HUES48 (cell line): ENCODE results near the gene BTN2A1.
A peak's percentile ranks its signal among the peaks of the same experiment; 100 is the strongest.
"Not testable (repeated sequence)": the region's sequence is repeated elsewhere in the genome, so short reads cannot be mapped to it uniquely, and the experiment has no call there.

Experiments used
- H3K27ac ChIP-seq: one replicate; pipeline ENCODE4 v1.7.0; 2013; ENCODE audit warnings: low read depth, low read length, inconsistent platforms
- H3K27me3 ChIP-seq: 2 replicates; pipeline ENCODE4 v1.6.1; 2013; ENCODE audit warnings: mild to moderate bottlenecking, low read length; ENCODE audit not compliant: control insufficient read depth, insufficient read depth
- H3K36me3 ChIP-seq: 2 replicates; pipeline ENCODE4 v1.6.1; 2013; ENCODE audit warnings: low read length; ENCODE audit not compliant: control insufficient read depth, insufficient read depth
- H3K4me1 ChIP-seq: 2 replicates; pipeline ENCODE4 v1.6.1; 2013; ENCODE audit warnings: mild to moderate bottlenecking, low read length; ENCODE audit not compliant: control insufficient read depth, insufficient read depth
- H3K4me3 ChIP-seq: 2 replicates; pipeline ENCODE4 v1.5.1; 2013; ENCODE audit warnings: mild to moderate bottlenecking, low read depth, low read length
- H3K9ac ChIP-seq: 2 replicates; pipeline ENCODE4 v1.6.1; 2013; ENCODE audit warnings: mild to moderate bottlenecking, low read depth, low read length, moderate library complexity
- H3K9me3 ChIP-seq: 2 replicates; pipeline ENCODE4 v1.6.1; 2013; ENCODE audit warnings: low read length; ENCODE audit not compliant: control insufficient read depth, insufficient read depth

BTN2A1 gene

DNA sequence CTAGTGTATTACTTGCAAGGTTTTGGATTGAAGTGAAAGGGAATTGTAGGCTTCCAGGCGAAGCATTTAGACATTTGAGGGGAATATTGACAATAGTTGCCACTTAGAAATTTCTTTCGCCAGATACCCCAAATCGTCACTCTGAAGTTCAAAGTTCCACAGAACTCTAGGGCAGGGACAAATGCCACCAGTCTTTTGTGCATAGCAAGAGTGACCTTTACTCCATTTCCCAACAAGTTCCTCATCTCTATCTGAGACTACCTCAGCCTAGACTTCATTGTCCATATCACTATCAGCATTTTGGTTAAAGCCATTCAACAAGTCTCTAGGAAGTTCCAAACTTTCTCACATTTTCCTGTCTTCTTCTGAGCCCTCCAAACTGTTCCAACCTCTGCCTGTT, 39.0 kb upstream of the BTN2A1 start:
- not testable (repeated sequence) for H3K9me3 ChIP-seq, H3K27ac ChIP-seq, H3K4me3 ChIP-seq, H3K9ac ChIP-seq, H3K27me3 ChIP-seq, H3K36me3 ChIP-seq
- H3K4me1 ChIP-seq = peaks cover 10% of the 10 kb centered on the region

DNA sequence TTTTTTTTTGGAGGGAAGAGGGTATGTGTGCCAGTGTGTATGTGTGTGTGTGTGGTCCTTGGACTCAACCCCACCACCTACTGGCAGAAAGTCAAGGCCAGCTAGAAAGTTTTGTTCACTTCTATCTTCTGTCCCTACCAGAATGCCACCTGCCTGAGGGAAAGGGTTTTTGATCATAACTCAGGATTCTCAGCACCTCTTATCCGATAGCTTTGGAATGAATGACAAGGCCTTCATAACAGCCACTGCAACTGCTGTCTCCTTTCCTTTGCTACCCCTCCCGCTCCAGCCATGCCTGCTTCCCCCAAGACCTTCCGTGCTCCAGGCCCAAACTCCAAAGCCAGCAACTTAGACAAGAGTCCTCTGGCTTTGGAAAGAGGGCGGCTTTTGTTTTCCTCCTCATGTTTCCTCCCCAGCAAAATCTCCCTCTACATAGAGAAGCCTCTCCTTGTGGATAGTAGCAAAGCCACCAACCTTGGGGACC, 37.0 kb upstream of the BTN2A1 start:
- Histone ChIP-seq H3K27me3 (no peaks in the 10 kb centered on the region), H3K4me3 (peak overlapping the region; percentile 73), H3K4me1 (peaks cover 10% of the 10 kb centered on the region), H3K9me3 (peaks cover 2% of the 10 kb centered on the region; the same call in 1 of the 2 replicates), H3K27ac (peak overlapping the region; percentile 80), H3K9ac (peak overlapping the region; percentile 78), H3K36me3 (peaks cover 3% of the 10 kb centered on the region; the same call in 1 of the 2 replicates)

GRCh38 chr6:26421259-26422144, 36.3 kb upstream of the BTN2A1 start:
- H3K9me3 ChIP-seq = peaks cover 2% of the 10 kb centered on the region; the same call in 1 of the 2 replicates
- peak overlapping the region; percentile 73 for H3K4me3 ChIP-seq
- H3K27ac ChIP-seq = peak overlapping the region; percentile 80
- H3K4me1 ChIP-seq = peaks cover 10% of the 10 kb centered on the region
- peaks cover 8% of the 10 kb centered on the region for H3K36me3 ChIP-seq
- H3K27me3 ChIP-seq = no peaks in the 10 kb centered on the region
- H3K9ac ChIP-seq = peak overlapping the region; percentile 78

GRCh38 chr6:26422329-26422728, 35.4 kb upstream of the BTN2A1 start:
- Histone ChIP-seq H3K9ac (no peak overlapping the region), H3K4me3 (peak overlapping the region; percentile 73; the same call in 1 of the 2 replicates), H3K27ac (no peak overlapping the region), H3K9me3 (peaks cover 2% of the 10 kb centered on the region; the same call in 1 of the 2 replicates), H3K36me3 (peaks cover 16% of the 10 kb centered on the region), H3K27me3 (no peaks in the 10 kb centered on the region), H3K4me1 (peaks cover 10% of the 10 kb centered on the region)

DNA sequence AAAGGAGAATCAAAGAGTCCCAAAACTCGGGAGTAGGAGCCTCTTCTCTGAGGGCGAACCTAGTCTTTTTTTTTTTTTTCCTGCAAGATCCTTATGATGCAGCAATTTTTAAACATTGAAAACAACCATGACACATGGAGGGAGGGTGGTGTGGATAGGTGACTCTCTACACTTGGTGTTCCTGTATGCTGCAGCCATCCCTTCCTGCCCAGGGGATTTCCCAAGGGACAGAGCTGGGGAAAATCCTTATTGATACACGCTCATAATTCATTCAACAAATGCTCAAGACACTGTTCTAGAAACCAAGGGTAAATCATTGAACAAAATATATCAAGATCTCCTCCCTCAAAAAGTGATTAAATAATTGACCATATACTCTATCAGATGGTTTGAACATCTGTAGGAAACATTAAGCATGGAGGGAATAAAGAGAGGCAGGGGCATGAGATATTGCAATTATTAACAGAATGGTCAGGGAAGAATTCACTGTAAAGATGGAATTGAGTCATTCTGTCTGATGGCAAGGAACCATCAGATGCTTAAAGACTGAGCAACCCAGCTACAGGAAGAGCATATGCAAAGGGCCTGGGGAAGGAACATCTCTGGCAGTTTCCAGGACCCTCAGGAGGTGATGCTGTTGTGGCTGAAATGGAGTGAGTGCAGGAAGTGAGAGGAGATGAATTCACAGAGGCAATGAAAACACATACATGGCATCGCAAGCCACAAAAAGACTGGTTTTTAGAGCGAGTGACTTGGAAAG, 30.9 kb upstream of the BTN2A1 start:
- Histone ChIP-seq H3K4me3 (no peak overlapping the region), H3K9ac (no peak overlapping the region), H3K36me3 (peaks cover 43% of the 10 kb centered on the region), H3K27me3 (no peaks in the 10 kb centered on the region), H3K4me1 (no peaks in the 10 kb centered on the region), H3K27ac (no peak overlapping the region), H3K9me3 (no peaks in the 10 kb centered on the region)

GRCh38 chr6:26427451-26427809, 30.3 kb upstream of the BTN2A1 start:
- no peaks in the 10 kb centered on the region for H3K4me1 ChIP-seq
- no peak overlapping the region for H3K4me3 ChIP-seq
- peaks cover 46% of the 10 kb centered on the region for H3K36me3 ChIP-seq
- no peak overlapping the region for H3K9ac ChIP-seq
- H3K27ac ChIP-seq = no peak overlapping the region
- H3K27me3 ChIP-seq = no peaks in the 10 kb centered on the region
- no peaks in the 10 kb centered on the region for H3K9me3 ChIP-seq

DNA sequence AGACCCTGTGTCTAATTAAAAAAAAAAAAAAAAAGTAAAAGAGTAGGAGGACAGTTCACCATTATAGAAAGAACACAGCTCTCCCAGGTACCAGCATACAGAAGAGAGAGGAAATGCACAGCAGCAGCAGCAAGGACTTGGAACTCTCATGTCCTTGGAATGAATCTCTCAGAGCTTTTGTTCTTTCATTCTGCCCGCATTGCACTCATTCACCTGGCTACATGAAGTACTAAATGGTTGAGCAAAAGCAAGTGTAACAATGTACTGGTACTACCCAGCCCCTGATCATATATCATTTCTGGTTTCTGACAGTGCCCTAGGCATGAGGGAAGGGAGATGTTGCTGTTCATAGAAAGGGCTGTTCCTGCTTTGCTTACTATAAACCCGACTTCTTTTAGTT, 29.5 kb upstream of the BTN2A1 start:
- H3K27me3 ChIP-seq = no peaks in the 10 kb centered on the region
- peaks cover 45% of the 10 kb centered on the region for H3K36me3 ChIP-seq
- H3K27ac ChIP-seq = no peak overlapping the region
- H3K4me3 ChIP-seq = no peak overlapping the region
- no peaks in the 10 kb centered on the region for H3K4me1 ChIP-seq
- H3K9ac ChIP-seq = no peak overlapping the region
- no peaks in the 10 kb centered on the region for H3K9me3 ChIP-seq

DNA sequence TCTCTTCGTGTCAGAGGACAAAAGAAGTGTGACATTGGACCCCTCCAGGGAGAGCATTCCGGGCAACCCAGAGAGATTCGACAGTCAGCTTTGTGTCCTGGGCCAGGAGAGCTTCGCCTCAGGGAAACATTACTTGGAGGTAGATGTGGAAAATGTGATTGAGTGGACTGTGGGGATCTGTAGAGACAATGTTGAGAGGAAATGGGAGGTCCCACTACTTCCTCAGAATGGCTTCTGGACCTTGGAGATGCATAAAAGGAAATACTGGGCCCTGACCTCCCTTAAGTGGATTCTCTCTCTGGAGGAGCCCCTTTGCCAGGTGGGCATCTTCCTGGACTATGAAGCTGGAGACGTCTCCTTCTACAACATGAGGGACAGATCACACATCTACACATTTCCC, 27.0 kb upstream of the BTN2A1 start:
- H3K9me3 ChIP-seq = peaks cover 5% of the 10 kb centered on the region; the same call in 1 of the 2 replicates
- H3K27me3 ChIP-seq = no peaks in the 10 kb centered on the region
- H3K27ac ChIP-seq = no peak overlapping the region
- no peak overlapping the region for H3K9ac ChIP-seq
- no peaks in the 10 kb centered on the region for H3K4me1 ChIP-seq
- peaks cover 43% of the 10 kb centered on the region for H3K36me3 ChIP-seq
- no peak overlapping the region for H3K4me3 ChIP-seq

- no peaks in the 10 kb centered on the region for H3K4me1 ChIP-seq
- H3K4me3 ChIP-seq = no peak overlapping the region
- H3K9ac ChIP-seq = no peak overlapping the region
- H3K27ac ChIP-seq = no peak overlapping the region
- H3K27me3 ChIP-seq = no peaks in the 10 kb centered on the region
- peaks cover 37% of the 10 kb centered on the region for H3K36me3 ChIP-seq
- peaks cover 5% of the 10 kb centered on the region; the same call in 1 of the 2 replicates for H3K9me3 ChIP-seq
Measured at GRCh38 chr6:26431258-26432172, 26.2 kb upstream of the BTN2A1 start.

GRCh38 chr6:26432627-26433201, 25.0 kb upstream of the BTN2A1 start:
- no peaks in the 10 kb centered on the region for H3K4me1 ChIP-seq
- peaks cover 5% of the 10 kb centered on the region; the same call in 1 of the 2 replicates for H3K9me3 ChIP-seq
- H3K4me3 ChIP-seq = no peak overlapping the region
- no peak overlapping the region for H3K27ac ChIP-seq
- peaks cover 26% of the 10 kb centered on the region for H3K36me3 ChIP-seq
- no peaks in the 10 kb centered on the region for H3K27me3 ChIP-seq
- H3K9ac ChIP-seq = no peak overlapping the region
